Fibroblast of skin of right quadriceps (primary cell): Measurements from ENCODE around the gene TOMM7.
A peak's percentile ranks its signal among the peaks of the same experiment; 100 is the strongest.
"Not testable (repeated sequence)": the region's sequence is repeated elsewhere in the genome, so short reads cannot be mapped to it uniquely, and the experiment has no call there.

Experiments
- DNase-seq: peaks from one replicate; pipeline ENCODE4 v3.0.0-alpha.2; 2013

TOMM7 gene

DNA sequence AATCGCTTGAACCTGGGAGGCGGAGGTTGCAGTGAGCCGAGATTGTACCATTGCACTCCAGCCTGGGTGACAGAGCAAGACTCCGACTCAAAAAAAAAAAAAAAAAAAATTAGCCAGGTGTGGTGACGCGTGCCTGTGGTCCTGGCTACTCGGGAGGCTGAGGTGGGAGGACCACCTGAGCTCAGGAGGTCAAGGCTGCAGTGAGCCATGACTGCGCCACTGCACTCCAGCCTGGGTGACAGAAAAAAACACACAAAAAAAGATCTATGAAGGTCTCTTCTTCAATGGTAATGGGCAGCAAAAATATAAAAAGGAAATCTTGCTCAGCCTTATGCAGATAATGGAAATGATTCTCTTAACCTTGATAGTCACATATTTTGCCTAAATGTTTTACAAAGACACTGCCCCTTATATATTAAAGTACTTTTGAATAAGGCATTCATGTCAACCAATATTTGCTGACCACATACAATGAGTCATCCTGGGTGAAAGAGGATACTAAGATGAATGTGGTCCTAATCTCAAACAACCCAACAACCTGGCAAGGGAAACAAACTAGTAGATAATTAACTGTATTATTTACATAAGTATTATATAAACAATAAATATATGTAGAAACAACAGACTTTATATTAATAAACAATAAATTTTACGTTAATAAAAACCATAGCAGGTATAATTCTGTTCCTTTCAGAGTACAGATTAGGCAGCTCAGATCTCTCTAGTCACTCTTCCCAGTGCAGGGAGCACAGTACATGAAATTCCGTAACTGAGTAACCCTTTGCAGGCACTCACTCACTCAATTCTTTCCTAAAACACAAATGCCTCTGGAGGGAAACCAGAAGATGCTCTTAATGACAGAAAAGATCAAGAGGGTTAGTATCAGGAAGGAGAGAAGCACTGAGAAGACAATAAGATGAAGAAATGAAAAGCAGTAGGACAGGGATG, 8.1 kb downstream of the TOMM7 start:
- peak; percentile 35 for DNase-seq

DNA sequence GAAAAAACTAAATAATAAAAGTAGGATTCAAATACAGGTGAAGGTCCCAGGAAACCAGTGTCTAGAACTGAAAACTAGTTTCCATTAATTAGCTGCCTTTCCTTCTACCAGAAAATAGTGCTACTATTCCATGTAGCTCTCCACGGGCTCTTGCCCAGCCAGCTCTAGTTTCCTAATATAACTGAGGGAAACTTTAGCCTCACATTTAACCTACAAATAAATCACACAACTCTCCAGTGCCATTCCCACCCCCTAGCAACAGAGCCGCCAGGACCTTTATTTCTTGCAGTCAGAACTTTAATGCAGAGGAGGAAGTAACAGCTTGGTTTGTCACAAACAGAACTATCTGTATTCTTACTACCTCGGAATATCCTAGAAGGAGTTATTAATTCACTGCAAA, 10.3 kb downstream of the TOMM7 start:
- DNase-seq: no peak

DNA sequence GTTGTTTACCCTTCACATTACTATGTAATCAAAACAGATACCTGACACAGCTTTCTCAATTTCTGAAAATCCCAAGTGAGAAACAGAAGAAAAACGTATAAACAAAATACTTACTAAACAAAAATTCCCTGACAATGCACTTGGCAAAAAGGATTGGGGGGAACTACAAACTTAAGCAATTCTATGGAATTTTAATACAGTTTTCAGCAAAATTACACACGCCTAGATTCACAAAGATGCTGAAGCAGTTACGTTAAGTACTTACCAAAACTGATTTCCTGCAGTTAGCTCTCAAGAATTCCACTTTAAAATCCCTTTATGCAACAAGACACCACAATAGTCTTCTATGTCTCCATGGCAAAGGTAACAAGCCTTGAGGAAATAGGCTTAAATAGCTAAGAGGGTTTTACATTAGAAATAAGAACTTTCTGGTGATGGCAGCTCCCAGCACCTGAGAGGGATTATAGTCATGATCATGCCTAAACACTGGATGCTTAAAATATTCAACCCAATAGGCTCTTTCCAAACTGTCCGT, 10.8 kb downstream of the TOMM7 start:
- DNase-seq: no peak

DNA sequence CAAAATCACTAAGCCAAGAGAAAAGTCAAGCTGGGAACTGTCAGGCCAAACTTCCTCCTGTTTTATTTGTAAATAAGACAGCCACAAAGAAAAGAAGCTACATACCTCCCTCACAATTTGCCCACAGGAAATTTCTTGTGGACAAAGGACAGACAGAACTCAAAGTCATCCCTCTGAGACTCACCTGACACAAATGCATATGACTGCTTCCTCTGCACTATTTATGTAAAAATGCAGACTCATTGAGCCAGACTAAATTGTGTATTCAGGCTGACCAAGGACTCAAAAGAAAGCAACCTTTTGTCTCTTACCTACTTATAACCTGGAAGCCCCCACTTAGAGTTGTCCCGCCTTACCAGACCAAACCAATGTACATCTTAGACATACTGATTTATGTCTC, 11.8 kb downstream of the TOMM7 start:
- no peak for DNase-seq

DNA sequence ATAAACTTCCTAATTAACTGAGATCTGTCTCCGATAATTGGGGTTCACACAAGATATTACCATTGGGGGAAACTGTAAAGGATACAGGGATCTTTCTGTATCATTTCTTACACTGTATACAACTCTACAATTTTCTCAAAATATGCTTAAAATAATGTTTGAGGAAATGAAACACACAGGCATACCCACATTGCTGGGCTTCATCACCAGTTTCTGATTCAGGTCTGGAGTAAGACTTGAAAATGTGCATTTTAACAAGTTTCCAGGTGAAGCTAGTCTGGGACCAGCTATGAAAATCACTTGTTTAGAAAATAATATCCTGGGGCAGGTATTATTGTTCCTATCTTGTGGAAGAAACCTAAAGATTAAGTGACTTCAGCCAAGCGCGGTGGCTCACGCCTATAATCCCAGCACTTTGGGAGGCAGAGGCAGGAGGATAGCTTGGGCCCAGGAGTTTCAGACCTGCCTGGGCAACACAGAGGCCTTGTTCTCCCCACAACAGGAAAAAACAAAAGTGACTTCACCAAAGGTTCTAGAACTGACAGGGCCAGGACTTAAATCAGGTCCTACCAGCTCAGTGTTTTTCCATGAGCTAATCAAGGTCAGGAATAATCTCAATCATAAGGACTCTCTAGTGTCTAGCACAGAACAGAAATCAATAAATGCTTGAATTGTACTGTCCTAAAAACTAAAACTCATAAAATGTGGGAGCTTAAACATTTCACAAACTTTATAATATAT, 12.6 kb downstream of the TOMM7 start:
- no peak for DNase-seq

DNA sequence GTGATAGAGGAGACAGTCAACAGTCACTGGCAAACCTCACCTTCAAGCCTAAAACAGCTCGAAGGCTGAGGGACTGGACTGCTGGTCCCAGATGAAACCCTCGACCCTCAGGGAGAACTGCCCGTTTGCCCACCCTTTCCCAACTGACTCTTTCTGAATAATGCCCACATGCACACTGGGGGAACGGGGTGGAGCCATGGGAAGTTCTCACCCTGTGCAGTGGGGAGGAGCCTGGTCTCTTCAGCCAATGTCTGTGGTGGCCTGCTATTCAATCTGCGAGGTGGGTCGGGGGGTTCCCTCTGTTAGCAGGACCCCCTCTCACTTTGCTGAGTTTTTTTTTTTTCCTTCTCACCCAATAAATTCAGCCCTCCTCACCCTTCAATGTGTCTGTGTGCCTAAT, 14.5 kb downstream of the TOMM7 start:
- DNase-seq: no peak

DNA sequence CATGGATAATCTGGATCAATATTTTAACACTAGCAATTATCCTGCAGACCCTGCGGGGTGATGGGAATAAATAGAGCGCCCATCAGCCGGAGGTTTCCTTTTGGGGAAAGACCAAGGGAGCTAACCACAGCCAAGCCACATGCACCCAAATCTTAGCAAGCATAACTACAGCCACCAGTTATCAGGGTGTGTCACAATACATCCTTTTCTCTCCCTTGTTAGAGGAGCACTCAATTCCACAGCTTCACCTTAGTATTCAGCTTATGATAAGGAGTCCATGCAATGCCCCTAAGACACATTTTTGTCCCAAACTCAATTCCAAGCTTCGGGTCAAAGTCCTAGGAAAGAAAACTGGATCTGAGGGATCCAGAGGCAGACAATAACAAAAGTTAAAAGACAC, 15.9 kb downstream of the TOMM7 start:
- DNase-seq: no peak

DNA sequence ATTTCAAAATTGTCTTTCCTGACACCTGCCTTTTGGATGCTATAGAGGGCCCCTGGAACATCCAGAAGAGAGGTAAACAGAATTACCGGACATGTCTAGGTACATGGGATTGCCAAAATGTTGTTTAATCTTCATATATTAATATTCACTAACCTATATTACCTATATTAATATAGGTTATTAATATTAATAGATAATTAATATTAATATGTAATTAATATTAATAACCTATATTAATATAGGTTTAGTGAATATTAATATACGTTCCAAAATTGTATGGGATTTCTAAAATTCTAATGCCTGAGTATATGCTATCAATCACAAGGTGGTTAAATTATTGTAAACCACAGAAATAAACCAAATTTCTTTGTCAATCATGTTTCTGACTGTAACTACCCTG, 17.4 kb downstream of the TOMM7 start:
- no peak for DNase-seq

DNA sequence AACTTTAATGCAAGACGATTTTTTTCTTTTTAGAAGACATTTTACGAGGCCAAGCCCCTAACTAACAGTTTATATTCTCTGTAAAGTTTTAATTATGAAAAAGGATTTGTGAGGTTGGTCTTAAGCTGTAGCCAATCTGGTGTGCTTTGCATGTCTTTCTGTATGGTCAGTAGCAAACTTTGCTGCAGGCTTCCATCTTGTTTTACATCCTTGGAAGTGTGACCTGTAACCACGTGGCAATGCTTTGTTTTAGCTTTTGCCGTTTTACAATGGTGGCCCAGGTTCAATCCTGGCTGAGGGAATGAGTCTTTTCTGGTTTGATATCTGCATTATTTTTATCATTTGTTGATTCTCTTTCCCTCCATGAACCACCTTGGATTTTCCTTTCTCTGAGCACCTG, 19.8 kb downstream of the TOMM7 start:
- DNase-seq: not testable (repeated sequence)

DNA sequence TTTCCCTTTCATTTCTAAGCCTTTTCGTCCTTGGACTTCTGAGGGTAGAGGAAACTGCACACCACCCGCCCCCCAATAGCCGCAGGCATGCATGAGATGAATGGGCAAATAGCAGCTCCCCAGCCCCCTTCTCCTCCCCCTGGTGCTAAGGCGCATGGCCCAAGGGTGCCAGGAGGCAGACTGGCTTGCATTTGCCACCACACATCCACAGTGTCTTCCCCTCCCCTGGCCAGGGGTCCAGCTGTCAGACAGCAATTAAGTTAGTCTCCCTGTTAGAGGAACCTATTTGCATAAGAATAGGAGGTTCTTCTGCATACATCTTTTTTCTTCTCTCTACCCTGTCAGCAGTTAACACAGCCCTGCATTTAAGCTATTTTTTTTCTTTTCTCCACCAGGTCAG, 20.2 kb downstream of the TOMM7 start:
- DNase-seq: no peak

DNA sequence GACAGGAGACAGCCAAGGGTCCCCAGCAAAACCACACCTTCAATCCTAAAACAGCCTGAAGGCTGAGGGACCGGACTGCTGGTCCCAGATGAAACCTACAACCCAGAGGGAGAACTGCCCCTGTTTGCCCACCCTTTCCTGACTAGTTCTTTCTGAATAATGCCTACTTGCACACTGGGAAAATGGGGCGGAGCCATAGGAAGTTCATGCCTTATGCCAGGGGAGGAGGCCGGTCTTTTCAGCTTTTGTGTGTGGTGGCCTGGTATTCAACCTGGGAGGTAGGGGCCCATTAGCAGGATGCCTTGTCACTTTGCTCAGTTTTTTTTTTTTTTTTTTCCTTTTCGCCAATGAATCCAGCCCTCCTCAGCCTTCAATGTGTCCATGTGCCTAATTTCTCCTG, 20.7 kb downstream of the TOMM7 start:
- no peak for DNase-seq

DNA sequence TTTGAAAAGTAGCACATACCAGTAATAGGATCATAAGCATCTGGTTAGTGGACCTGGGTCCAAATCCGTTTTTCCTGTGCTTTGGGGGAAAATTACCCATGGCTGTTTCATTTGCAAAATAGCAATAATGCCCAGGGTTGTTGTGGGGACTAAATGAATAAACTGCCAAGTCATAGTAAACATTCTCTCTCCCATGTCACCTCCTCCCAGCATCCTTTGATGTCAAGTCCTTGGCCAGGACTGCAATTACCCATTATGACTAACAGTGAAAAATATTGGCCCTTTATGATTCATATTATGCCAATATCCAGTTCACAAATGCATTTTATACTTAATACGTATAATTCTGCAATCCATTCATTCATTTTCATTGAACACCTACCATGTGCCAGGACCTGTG, 23.0 kb downstream of the TOMM7 start:
- DNase-seq: no peak

DNA sequence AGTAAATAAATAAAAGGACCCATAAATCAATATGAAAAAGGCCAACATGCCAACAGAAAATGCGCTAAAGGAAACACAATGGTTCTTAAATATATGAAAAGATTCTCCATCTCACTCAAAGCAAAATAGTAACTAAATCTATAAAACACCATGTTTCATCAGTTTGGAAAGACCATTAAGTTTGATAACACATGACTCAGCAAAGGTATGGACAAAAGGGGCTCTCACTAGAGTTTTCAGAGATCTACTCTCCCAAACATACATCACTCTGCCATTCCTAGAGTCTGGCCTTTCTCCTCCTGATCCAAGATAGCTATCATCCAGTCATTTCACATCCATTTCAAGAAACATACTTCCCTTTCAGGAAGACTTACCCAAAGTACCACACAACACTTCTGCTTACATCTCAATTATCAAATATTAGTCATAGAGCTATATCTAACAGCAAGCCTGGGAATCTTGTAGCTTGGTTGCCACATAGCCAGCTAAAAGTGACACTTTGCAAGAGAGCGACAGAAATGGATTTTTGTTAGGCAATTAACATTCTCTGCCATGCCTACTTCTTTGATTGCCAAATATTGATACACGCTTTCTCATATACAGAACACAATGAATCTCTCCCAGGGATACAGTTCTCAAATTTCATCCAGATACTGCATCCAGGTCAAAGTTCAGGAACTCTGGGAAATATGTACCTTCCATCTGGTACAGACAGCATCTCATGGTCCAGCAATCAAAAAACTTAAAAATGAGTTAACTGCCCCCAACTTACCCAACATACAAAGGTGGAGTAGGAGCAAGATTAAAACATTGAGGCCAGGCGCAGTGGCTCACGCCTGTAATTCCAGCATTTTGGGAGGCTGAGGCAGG, 28.8 kb downstream of the TOMM7 start:
- DNase-seq: no peak

DNA sequence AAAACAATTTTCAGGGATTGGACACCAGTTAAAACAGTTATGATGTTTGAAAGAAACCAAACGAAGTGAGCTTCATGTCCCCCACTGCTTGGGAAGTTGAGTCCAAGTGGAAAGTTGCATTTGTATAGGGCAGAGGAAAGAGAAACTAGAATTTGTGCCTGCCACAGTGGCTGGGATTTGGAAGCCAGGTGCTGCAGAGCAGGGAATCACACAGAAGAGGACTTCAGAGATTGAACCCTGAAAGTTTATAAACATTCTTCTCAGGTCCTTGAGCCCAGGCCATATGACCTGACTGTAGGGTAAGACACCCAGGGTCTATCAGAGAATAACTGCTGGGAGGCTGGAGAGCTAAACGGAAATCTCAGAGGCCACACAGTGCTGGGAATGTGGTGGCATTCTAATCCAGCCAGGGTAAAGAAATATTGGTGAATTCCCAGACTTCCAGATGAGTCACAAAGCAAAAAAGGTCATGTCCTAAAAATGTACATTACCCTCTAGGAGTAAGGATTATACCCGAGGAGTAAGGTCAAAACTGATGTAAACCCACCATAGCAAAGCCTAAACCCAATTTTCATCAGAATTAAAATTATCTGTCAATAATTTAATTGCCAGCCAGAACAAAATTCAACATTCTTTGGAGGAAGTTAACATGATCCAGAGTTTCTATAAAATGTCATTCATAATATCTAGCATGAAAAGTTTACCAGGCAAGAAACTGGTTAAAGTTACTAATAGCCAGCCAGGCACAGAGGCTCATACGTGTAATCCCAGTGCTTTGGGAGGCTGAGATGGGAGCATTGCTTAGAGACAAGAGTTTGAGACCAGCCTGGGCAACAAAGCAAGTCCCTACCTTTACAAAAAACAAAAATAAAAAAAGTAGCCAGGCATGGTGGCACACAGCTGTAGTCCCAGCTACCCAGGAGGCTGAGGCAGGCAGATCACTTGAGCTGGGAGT, 31.2 kb downstream of the TOMM7 start:
- peak; percentile 14 for DNase-seq

DNA sequence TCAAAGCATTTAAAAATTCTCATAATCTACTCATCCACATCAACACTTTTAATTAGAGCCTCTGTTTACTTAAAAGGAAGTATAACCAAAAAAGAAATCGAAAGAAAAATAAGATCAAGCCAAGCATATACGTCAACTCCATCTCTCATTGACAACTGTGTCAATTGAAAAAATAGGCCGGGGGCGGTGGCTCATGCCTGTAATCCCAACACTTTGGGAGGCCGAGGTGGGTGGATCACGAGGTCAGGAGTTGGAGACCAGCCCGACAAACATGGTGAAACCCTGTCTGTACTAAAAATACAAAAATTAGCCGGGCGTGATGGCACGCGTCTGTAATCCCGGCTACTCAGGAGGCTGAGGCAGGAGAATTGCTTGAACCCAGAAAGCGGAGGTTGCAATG, 32.0 kb downstream of the TOMM7 start:
- DNase-seq: not testable (repeated sequence)

DNA sequence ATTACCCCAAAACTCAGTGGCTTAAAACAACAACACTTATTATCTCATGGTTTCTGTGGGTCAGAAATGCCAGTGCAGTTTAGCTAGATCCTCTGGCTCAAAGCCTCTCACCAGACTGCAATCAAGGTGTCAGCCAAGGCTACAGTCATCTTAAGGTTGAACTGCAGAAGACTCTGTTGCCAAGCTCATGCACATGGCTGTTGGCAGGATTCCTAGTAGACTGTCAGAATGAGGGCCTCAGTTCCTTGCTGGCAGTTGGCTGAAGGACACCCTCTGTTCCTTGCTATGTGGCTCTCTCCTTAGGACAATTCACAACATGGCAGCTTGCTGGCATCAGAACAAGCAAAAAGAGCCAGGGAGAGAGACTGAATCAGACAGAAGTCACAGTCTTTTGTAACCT, 34.7 kb downstream of the TOMM7 start:
- DNase-seq: no peak

DNA sequence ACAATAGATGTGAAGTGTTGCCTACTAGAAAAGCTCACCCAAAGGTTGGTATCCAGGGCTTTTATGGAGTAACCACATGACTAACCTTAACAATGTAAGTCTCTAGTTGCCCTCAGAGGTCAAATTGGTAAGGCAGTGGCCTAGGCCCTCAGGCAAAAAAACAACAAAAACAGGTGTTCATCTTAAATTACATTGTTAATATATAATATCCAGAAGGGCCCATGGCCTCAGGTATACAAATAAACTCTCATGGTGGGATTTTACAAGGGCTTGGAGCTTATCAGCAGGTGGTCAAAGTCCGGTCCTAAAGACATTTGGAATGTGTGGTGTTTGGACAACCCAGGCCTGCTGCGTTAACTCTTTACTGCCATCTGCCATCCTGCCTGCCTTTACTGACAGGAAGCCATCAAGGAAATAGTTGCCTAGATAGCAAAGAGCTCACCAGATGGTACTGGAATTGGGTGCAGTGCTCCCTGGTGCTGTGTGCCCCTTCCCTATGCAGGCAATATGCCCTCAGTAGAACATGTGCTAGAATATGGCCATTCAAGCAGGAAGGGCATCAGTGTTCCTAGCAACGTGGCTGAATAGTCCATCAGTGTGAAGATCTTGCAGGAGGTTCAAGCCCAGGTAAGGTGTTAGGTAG, 36.2 kb downstream of the TOMM7 start:
- no peak for DNase-seq

DNA sequence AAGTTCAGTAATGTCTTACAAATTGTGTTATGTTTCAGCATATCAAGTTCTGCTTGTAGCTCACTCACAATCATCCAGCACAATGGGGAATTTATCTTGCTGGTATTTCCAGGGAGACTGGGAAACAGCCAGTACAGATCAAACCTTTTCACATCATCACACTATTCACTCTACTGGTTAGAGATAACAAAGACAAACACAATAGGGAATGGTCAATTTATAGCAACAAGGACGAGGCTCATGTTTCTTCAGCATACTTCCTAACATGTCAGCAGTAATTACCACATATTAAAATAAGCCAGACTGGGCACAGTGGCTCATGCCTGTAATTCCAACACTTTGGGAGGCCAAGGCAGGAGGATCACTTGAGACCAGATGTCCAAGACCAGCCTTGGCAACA, 38.3 kb downstream of the TOMM7 start:
- no peak for DNase-seq

DNA sequence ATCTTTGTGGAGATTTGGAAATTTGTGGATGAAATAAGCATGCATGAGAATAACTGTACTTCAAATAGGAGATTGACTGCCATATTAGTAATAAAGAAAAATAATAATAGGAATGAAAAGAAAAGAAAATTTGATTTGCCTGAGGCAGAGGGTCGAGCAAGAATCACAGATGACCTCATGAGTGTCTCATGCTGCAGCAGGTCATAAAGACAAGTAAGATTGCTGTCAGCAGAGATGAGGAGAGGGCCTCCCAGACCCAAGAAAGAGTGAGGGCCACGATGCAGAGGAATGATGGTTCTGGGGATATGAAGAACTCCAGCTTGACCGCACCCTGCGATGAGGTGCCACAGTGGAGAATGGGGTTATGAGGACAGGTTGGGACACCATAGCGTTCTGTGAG, 39.2 kb downstream of the TOMM7 start:
- DNase-seq: no peak

DNA sequence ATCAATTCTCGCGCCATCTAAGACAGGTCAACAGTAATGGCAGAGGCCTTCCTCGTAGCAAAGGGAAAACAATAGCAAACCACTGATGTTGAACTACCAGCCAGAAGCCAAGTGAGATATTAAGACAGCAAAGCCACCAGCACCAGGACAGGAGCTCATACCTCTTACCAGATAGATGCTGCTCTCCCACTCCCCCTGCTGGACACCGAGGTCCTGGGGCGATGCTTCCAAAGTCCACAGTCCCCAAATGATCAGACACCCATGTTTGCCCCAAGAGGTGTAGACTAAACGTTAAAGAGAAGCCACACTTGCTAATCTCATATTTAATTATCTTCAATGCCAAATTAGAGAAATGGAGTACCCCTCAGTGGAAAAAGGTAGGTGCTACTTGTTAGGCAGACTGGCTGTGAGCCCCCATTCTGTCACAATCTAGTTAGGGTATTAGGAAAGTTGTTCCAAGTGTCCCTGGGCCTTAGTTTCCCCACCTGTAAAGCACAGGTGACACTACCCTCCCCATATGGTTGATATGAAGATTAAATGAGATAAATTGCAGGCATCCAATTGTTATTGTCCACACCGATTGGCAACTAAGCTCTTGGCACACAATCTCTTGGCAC, 39.9 kb downstream of the TOMM7 start:
- peak; percentile 28 for DNase-seq

DNA sequence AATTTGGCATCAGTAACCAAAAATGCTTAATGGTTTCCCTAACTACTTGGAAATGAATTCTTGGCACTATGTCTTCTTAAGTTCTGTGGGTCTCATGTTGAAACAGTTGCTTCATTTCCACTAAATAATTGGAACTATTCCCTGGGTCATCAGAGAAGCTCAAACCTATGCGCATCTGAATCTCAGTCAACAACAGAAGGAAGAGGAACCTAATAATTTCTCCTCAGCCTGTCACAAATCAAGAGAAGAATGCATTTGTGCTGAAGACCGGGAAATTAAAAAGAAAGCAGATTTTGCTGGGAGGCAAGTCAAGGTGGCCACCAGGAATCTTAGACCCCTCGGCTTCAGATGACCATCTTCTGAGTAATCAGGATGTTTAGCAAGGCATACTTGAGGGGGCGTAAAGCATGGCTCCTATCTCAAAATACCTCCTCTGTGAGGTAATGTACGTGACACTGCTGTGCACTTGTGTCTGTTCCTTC, 41.4 kb downstream of the TOMM7 start:
- DNase-seq: peak; percentile 81
